Measurements from ENCODE around the gene PDE4B.
A peak's percentile ranks its signal among the peaks of the same experiment; 100 is the strongest.
"Not testable (repeated sequence)": the region's sequence is repeated elsewhere in the genome, so short reads cannot be mapped to it uniquely, and the experiment has no call there.

Gene PDE4B

GRCh38 chr1:65953170-65953569 lies 160.5 kb downstream of the PDE4B start:
- no peak for DNase-seq (ENCODE audit: low spot score)

- DNase-seq (ENCODE audit: low spot score), result no peak
Observed at GRCh38 chr1:65955071-65955470, 162.4 kb downstream of the PDE4B start.

GRCh38 chr1:65955503-65955902 lies 162.8 kb downstream of the PDE4B start:
- no peak for DNase-seq (ENCODE audit: low spot score)

- DNase-seq (ENCODE audit: low spot score), result peak; percentile 45
Observed at GRCh38 chr1:65958561-65959350, 166.1 kb downstream of the PDE4B start.

- no peak for DNase-seq (ENCODE audit: low spot score)
Observed at GRCh38 chr1:65959896-65960567, 167.3 kb downstream of the PDE4B start.

GRCh38 chr1:65963156-65963888 lies 170.6 kb downstream of the PDE4B start:
- no peak for DNase-seq (ENCODE audit: low spot score)

- DNase-seq (ENCODE audit: low spot score), result no peak
Observed at GRCh38 chr1:65964123-65964522, 171.4 kb downstream of the PDE4B start.

- DNase-seq (ENCODE audit: low spot score), result no peak
Observed at GRCh38 chr1:65965112-65965996, 172.7 kb downstream of the PDE4B start.

- DNase-seq (ENCODE audit: low spot score), result not testable (repeated sequence)
Observed at GRCh38 chr1:65967492-65967891, 174.8 kb downstream of the PDE4B start.

GRCh38 chr1:65971547-65971946 lies 178.9 kb downstream of the PDE4B start:
- no peak for DNase-seq (ENCODE audit: low spot score)

GRCh38 chr1:65975708-65976107 lies 183.0 kb downstream of the PDE4B start:
- no peak for DNase-seq (ENCODE audit: low spot score)

- DNase-seq (ENCODE audit: low spot score), result no peak
Observed at GRCh38 chr1:65979136-65980044, 186.7 kb downstream of the PDE4B start.

GRCh38 chr1:65980237-65980636 lies 187.5 kb downstream of the PDE4B start:
- no peak for DNase-seq (ENCODE audit: low spot score)

GRCh38 chr1:65983500-65983899 lies 190.8 kb downstream of the PDE4B start:
- DNase-seq (ENCODE audit: low spot score), result no peak

- no peak for DNase-seq (ENCODE audit: low spot score)
Observed at GRCh38 chr1:65985393-65986066, 192.8 kb downstream of the PDE4B start.

- no peak for DNase-seq (ENCODE audit: low spot score)
Observed at GRCh38 chr1:65986146-65986545, 193.5 kb downstream of the PDE4B start.

GRCh38 chr1:65990161-65990560 lies 197.5 kb downstream of the PDE4B start:
- DNase-seq (ENCODE audit: low spot score), result no peak

- DNase-seq (ENCODE audit: low spot score), result no peak
Observed at GRCh38 chr1:65991694-65992093, 199.0 kb downstream of the PDE4B start.

GRCh38 chr1:65992165-65992821 lies 199.6 kb downstream of the PDE4B start:
- DNase-seq (ENCODE audit: low spot score), result no peak

GRCh38 chr1:65992831-65993271 lies 200.2 kb downstream of the PDE4B start:
- no peak for DNase-seq (ENCODE audit: low spot score)
